SK-N-SH (cell line): ENCODE data around the gene EEF1A2. TPM values are rescaled to one million over a fixed set of nuclear protein-coding genes. Genes with fewer than 3 reads are reported as not detected.

ENCODE experiments used
- ELF1 ChIP-seq: IDR thresholded peaks from 2 replicates; pipeline ENCODE4 v1.4.0; 2012
- EP300 ChIP-seq, 2 experiments: IDR thresholded peaks; 2 replicates each; pipeline versions ENCODE4 v1.4.0 to v1.6.1; 2012; ENCODE audit warnings: borderline replicate concordance in 1 of 2, low read depth in 1 of 2, low read length in 1 of 2
- GABPA ChIP-seq: IDR thresholded peaks from 2 replicates; pipeline ENCODE4 v1.4.0; 2012; ENCODE audit warnings: low read depth, mild to moderate bottlenecking
- GATA2 ChIP-seq: sonication (generic); formaldehyde crosslinking; IDR thresholded peaks from 2 replicates; pipeline ENCODE4 v1.5.0; 2020; ENCODE audit warnings: mild to moderate bottlenecking, missing genetic modification reagents
- MEF2A ChIP-seq: IDR thresholded peaks from 2 replicates; pipeline ENCODE4 v1.4.0; 2012; ENCODE audit warnings: low read depth, borderline replicate concordance
- RCOR1 ChIP-seq: fragments of 150-350 bp; IDR thresholded peaks from 2 replicates; pipeline ENCODE4 v1.6.1; 2017; ENCODE audit warnings: antibody characterized with exemption, low read length
- RXRA ChIP-seq: IDR thresholded peaks from 2 replicates; pipeline ENCODE4 v1.4.0; 2012; ENCODE audit warnings: low read depth, mild to moderate bottlenecking, borderline replicate concordance
- polyA plus RNA-seq, 3 experiments: library from polyadenylated mRNA; depleted of rRNA; stranded (reverse); fragments of >200 nt; gene quantifications; 2 replicates each; pipeline ENCODE4 v1.2.3, GENCODE V29; 2012
- TF ChIP-seq, protein P1 (sequence below): fragments of 200-600 bp; sonication (generic); IDR thresholded peaks from 2 replicates; pipeline ENCODE4 v1.6.1; 2017; ENCODE audit warnings: antibody characterized with exemption, mild to moderate bottlenecking, moderate library complexity
- TF ChIP-seq, protein P2 (sequence below): IDR thresholded peaks from 2 replicates; pipeline ENCODE4 v1.6.1; 2012; ENCODE audit warnings: mild to moderate bottlenecking, low read depth, low read length, moderate library complexity
- TF ChIP-seq, protein P3 (sequence below): fragments of 150-350 bp; IDR thresholded peaks from 2 replicates; pipeline ENCODE4 v1.6.1; 2017; ENCODE audit warnings: antibody characterized with exemption, low read length, low read depth, borderline replicate concordance
- TF ChIP-seq, protein P4 (sequence below): fragments of 150-350 bp; IDR thresholded peaks from 2 replicates; pipeline ENCODE4 v1.6.1; 2016; ENCODE audit warnings: mild to moderate bottlenecking, low read depth, low read length
- TF ChIP-seq, protein P5 (sequence below): IDR thresholded peaks from 2 replicates; pipeline ENCODE4 v1.4.0; 2012; ENCODE audit warnings: low read depth, borderline replicate concordance

The EEF1A2 gene
- polyA plus RNA-seq, 1 of the 3 experiments (the other 2 are of a cell fraction), result 16.5 TPM

DNA sequence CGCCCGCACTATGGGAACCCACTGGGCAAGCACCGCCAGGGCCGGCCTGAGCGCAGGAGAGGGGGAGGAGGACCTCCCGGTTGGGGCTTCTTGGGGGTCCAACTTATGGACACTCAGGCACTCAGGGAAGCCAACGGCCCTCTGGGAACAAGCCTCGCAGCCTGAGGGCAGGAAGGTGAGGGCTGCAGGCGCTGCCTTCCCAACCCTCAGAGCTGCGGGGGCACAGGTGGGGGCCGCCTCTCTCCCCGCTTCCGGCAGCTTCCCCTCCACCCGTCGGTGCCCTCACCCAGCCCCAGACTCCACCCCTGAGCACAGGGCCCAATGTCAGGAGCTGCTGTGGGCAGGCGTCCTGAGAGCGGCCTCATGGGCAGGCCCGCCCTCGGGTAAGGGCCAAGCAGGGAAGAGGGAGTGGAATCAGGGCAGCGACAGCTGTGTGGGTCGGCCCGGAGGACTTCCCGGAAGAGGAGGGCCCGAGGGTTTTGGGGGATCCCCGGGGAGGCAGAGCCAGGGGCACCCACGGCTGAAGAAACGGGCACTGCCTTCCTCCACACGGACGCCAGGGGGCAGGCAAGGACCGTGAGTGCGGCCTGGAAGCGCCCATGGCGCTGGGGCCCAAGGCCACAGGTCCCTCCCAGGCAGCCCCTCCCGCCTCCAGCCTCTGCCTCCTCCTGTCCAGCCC, 38.8 kb upstream of the EEF1A2 start (continued):
- TF ChIP-seq, protein P1, sequence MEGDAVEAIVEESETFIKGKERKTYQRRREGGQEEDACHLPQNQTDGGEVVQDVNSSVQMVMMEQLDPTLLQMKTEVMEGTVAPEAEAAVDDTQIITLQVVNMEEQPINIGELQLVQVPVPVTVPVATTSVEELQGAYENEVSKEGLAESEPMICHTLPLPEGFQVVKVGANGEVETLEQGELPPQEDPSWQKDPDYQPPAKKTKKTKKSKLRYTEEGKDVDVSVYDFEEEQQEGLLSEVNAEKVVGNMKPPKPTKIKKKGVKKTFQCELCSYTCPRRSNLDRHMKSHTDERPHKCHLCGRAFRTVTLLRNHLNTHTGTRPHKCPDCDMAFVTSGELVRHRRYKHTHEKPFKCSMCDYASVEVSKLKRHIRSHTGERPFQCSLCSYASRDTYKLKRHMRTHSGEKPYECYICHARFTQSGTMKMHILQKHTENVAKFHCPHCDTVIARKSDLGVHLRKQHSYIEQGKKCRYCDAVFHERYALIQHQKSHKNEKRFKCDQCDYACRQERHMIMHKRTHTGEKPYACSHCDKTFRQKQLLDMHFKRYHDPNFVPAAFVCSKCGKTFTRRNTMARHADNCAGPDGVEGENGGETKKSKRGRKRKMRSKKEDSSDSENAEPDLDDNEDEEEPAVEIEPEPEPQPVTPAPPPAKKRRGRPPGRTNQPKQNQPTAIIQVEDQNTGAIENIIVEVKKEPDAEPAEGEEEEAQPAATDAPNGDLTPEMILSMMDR, result peak; percentile 81
- no peak for TF ChIP-seq MEF2A
- TF ChIP-seq RCOR1, result no peak
- TF ChIP-seq, protein P2, sequence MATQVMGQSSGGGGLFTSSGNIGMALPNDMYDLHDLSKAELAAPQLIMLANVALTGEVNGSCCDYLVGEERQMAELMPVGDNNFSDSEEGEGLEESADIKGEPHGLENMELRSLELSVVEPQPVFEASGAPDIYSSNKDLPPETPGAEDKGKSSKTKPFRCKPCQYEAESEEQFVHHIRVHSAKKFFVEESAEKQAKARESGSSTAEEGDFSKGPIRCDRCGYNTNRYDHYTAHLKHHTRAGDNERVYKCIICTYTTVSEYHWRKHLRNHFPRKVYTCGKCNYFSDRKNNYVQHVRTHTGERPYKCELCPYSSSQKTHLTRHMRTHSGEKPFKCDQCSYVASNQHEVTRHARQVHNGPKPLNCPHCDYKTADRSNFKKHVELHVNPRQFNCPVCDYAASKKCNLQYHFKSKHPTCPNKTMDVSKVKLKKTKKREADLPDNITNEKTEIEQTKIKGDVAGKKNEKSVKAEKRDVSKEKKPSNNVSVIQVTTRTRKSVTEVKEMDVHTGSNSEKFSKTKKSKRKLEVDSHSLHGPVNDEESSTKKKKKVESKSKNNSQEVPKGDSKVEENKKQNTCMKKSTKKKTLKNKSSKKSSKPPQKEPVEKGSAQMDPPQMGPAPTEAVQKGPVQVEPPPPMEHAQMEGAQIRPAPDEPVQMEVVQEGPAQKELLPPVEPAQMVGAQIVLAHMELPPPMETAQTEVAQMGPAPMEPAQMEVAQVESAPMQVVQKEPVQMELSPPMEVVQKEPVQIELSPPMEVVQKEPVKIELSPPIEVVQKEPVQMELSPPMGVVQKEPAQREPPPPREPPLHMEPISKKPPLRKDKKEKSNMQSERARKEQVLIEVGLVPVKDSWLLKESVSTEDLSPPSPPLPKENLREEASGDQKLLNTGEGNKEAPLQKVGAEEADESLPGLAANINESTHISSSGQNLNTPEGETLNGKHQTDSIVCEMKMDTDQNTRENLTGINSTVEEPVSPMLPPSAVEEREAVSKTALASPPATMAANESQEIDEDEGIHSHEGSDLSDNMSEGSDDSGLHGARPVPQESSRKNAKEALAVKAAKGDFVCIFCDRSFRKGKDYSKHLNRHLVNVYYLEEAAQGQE, result no peak
- peak; percentile 43; the same call in 1 of the 2 replicates for TF ChIP-seq GABPA
- TF ChIP-seq, protein P3, sequence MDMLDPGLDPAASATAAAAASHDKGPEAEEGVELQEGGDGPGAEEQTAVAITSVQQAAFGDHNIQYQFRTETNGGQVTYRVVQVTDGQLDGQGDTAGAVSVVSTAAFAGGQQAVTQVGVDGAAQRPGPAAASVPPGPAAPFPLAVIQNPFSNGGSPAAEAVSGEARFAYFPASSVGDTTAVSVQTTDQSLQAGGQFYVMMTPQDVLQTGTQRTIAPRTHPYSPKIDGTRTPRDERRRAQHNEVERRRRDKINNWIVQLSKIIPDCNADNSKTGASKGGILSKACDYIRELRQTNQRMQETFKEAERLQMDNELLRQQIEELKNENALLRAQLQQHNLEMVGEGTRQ, result no peak
- TF ChIP-seq, protein P4, sequence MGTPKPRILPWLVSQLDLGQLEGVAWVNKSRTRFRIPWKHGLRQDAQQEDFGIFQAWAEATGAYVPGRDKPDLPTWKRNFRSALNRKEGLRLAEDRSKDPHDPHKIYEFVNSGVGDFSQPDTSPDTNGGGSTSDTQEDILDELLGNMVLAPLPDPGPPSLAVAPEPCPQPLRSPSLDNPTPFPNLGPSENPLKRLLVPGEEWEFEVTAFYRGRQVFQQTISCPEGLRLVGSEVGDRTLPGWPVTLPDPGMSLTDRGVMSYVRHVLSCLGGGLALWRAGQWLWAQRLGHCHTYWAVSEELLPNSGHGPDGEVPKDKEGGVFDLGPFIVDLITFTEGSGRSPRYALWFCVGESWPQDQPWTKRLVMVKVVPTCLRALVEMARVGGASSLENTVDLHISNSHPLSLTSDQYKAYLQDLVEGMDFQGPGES, result no peak
- TF ChIP-seq, protein P5, sequence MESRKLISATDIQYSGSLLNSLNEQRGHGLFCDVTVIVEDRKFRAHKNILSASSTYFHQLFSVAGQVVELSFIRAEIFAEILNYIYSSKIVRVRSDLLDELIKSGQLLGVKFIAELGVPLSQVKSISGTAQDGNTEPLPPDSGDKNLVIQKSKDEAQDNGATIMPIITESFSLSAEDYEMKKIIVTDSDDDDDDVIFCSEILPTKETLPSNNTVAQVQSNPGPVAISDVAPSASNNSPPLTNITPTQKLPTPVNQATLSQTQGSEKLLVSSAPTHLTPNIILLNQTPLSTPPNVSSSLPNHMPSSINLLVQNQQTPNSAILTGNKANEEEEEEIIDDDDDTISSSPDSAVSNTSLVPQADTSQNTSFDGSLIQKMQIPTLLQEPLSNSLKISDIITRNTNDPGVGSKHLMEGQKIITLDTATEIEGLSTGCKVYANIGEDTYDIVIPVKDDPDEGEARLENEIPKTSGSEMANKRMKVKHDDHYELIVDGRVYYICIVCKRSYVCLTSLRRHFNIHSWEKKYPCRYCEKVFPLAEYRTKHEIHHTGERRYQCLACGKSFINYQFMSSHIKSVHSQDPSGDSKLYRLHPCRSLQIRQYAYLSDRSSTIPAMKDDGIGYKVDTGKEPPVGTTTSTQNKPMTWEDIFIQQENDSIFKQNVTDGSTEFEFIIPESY, result no peak
- TF ChIP-seq ELF1, result 0 out of 2 replicates have a peak, but pooled peaks have one; percentile 5
- TF ChIP-seq RXRA, result no peak
- no peak for TF ChIP-seq GATA2 (CRISPR knock-in tag)
- no peak for TF ChIP-seq EP300 (IDR thresholded peaks at IDR 0.05; ENCODE audit: borderline replicate concordance in 1 of 2, low read depth in 1 of 2, low read length in 1 of 2)
